Raji (cell line): ENCODE results near the gene GBX1.

Experiments
- POLR2A ChIP-seq: IDR thresholded peaks from 2 replicates; pipeline ENCODE4 v1.6.1; 2011; ENCODE audit warnings: low read depth, low read length, control low read depth; ENCODE audit not compliant: insufficient read depth

Gene GBX1

DNA sequence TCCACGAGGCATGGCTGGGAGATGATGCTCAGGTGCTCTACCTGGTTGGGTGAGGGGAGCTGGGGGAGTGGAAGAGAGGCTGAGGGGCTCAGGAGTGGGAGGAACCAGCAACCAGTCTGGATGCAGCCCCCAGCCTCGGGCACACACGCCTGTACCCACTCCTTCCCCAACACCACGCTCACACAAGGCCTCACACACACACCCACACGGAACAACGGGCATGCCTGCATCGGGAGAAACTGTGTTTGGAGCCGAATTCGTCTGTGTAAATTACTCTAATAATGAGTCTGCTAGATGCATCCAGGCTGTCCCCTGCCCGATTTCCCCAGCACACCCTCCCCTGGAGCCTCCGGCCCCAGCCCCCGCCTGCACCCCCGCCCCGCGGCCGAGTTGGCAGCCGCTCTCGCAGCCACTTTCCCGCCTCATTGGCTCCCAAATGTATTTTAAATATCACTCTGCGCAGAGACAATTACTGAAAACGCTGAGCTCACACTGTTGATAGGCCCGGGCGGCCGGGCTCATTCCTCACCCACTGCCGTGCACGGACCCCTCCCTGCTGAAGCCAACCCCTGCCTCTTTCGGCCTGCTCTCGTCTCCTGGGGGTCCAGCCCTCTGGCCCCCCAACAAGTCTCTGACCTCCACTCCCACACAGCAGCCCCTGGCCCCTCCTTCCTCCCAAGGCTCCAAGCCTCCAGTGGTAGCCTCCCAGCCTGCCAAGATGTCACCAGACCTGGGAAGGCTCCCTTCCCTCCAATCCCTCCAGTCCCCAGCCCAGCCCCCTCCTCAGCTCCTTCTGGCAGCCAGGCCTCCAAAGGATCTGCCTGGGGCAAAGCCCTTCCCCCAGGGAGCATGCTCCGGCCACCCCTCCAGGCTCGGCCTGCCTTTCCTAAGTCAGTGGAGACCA lies 31.7 kb upstream of the GBX1 start:
- TF ChIP-seq POLR2A = no peak

DNA sequence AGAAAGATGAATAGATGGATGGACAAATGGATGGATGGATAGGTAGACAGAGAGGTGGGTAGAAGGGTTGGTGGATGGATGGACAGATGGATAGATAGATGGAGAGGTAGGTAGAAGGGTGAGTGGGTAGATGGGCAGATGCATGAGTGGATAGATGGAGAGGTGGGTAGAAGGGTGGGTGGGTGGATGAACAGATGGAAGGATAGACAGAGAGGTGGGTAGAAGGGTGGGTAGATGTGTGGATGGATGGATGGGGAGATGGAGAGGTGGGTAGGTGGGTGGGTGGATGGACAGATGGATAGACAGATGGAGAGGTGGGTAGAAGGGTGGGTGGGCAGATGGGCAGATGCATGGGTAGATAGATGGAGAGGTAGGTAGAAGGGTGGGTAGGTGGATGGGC lies 30.4 kb upstream of the GBX1 start:
- TF ChIP-seq POLR2A = no peak

- no peak for TF ChIP-seq POLR2A
These were observed 28.3 kb upstream of the GBX1 start for GRCh38 chr7:151195616-151196450.

- no peak for TF ChIP-seq POLR2A
These were observed 26.7 kb upstream of the GBX1 start for GRCh38 chr7:151194188-151194587.

GRCh38 chr7:151193203-151193978 lies 25.9 kb upstream of the GBX1 start:
- TF ChIP-seq POLR2A = no peak

DNA sequence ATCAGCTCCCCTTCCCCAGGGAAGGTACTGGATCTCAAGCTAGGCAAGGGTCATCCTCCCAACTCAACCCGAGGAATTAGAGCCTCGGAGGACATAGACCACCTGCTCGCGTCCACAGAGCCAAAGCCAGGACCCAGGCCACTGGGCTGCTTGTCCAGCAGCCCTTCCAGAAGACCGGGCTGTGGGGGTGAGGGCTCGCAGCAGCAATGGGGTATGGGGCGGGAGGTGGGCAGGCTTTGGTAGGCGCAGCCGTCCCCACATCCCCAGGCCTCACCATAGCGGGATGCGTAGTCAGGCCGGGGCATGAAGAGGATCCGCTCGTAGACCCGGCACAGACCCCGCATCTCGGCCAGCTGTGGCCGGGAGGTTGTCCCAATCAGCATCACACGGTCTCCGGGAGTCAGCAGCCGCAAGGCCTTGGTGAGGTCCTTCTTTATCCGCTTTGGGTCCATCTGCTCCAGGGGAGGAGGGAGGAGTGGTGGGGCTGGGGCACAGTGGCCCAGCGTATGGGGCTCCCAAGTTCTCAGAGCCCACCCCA lies 24.6 kb upstream of the GBX1 start:
- no peak for TF ChIP-seq POLR2A

- TF ChIP-seq POLR2A = no peak
These were observed 24.1 kb upstream of the GBX1 start for GRCh38 chr7:151191544-151191943.

- no peak for TF ChIP-seq POLR2A
These were observed 21.5 kb upstream of the GBX1 start for GRCh38 chr7:151189038-151189437.

DNA sequence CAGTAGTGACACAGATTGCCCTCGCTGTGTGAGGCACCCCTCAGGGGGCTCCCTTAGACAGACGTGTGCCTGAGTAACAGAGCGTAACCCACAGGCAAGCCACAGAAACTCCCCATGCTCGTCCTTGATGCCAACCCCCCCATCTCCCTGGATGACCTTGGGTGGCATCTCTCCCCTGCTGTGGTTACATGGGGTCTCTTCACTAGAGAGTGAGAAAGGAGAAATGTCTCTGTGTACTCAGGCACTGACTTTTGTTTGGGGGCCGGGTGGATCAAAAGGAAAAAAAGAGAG lies 20.7 kb upstream of the GBX1 start:
- TF ChIP-seq POLR2A = no peak

GRCh38 chr7:151187409-151188251 lies 20.1 kb upstream of the GBX1 start:
- TF ChIP-seq POLR2A = no peak

DNA sequence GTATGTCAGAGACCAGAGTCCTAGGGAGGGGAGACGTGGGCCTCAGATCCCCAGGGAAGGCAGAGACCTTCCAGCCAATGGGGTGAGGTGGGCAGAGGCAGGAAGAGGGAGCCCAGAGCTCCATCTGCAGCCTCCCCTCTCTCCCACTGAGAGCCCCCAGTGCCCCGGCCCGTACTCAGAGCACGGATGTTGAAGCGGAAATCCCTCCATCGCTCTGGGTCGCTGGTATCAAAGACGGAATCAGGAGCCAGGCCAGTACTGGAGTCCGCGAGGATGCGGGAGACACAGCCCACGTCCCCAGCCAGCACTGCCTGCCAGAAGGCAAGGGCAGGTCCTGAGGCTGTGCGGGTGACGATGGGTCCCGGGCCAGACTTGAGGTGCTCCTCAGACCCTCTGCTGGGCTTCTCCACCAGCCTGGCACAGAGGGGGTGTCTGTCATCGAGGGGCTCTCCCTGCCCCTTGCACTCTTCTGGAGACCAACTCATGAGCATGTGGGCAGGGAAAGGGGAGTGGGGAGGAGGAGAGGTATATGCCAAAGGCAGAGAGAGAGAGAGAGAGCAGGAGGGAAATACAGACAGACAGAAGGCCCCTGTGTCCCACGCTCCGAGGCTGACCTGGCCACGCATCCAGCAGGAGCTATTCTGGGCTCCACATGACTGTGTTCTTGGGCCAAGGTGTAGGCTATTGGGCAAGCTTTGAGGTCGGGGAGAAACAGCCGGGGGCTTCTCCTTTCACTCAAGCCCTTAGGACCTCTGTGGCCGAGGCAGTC lies 19.3 kb upstream of the GBX1 start, which contains the start of gene ASB10:
Gene ASB10 (minus strand): TSS at position 611 of the 769 bp plus-strand sequence. CDS start 120 bp downstream, at position 491.
- TF ChIP-seq POLR2A = no peak

GRCh38 chr7:151185762-151186639 lies 18.5 kb upstream of the GBX1 start:
- TF ChIP-seq POLR2A = no peak
